ENCODE data around the gene SNX33. TPM values are rescaled to one million over a fixed set of nuclear protein-coding genes. Genes with fewer than 3 reads are reported as not detected.

The SNX33 gene
- total RNA-seq, 1 experiment from 2014 or later = 16.8 TPM

- Histone ChIP-seq H3K4me1 (ENCODE audit: insufficient read depth, low read length) (no peaks in the 10 kb centered on the region), H3F3A (ENCODE audit: low read length, unreplicated experiment) (no peaks in the 10 kb centered on the region), H3K4me3 (ENCODE audit: low read length) (no peak overlapping the region), H3K27ac (ENCODE audit: low read length) (no peak overlapping the region), H3K4me2 (ENCODE audit: low read length) (no peak overlapping the region), H4K20me1 (ENCODE audit: low read length) (no peaks in the 10 kb centered on the region), H3K36me3 (ENCODE audit: low read depth, low read length) (no peaks in the 10 kb centered on the region), H3K9ac (ENCODE audit: low read length) (no peak overlapping the region), H3K79me2 (ENCODE audit: low read length) (no peaks in the 10 kb centered on the region), H3K9me3 (ENCODE audit: low read length) (no peaks in the 10 kb centered on the region), H3K9me2 (replicated peaks; ENCODE audit: low read length) (no peaks in the 10 kb centered on the region), H2AFZ (ENCODE audit: low read length) (no peak overlapping the region), H3K27me3 (ENCODE audit: low read length) (no peaks in the 10 kb centered on the region)
- TF ChIP-seq EZH2phosphoT487 (IDR thresholded peaks at IDR 0.05; ENCODE audit: borderline replicate concordance, low read length) (no peak), EZH2 (IDR thresholded peaks at IDR 0.05; ENCODE audit: low read length, unreplicated experiment) (no peak), CTCF (conservative IDR thresholded peaks at IDR 0.05; ENCODE audit: low read depth, low read length) (no peak)
- no peak for ATAC-seq
- BruUV-seq (replicated peaks) = no TSS peak
- intact Hi-C loops (cut with micrococcal nuclease) = no loop called here
- DNase-seq = no peak
- ChIA-PET CTCF (no interaction called here), POLR2A (ENCODE audit: unreplicated experiment) (no interaction called here)
Measured at GRCh38 chr15:75680007-75680789, 32.5 kb downstream of the SNX33 start.

GRCh38 chr15:75682181-75683135 is 34.7 kb downstream of the SNX33 start:
- H3F3A ChIP-seq (ENCODE audit: low read length, unreplicated experiment) = no peaks in the 10 kb centered on the region
- POLR2A ChIA-PET (ENCODE audit: unreplicated experiment) = no interaction called here
- intact Hi-C loops (cut with micrococcal nuclease) = loop anchor here (1.0 to 2.0 kb wide), 2 partner anchors 44 to 173 kb away; no protein-coding TSS in a partner anchor

More at GRCh38 chr15:75682181-75683135, 34.7 kb downstream of the SNX33 start:
- H3K9me2 ChIP-seq (replicated peaks; ENCODE audit: low read length) = no peaks in the 10 kb centered on the region
- H3K36me3 ChIP-seq (ENCODE audit: low read depth, low read length) = no peaks in the 10 kb centered on the region
- H3K4me1 ChIP-seq (ENCODE audit: insufficient read depth, low read length) = no peaks in the 10 kb centered on the region
- H2AFZ ChIP-seq (ENCODE audit: low read length) = no peak overlapping the region
- no peaks in the 10 kb centered on the region for H3K27me3 ChIP-seq (ENCODE audit: low read length)
- no peaks in the 10 kb centered on the region for H3K9me3 ChIP-seq (ENCODE audit: low read length)
- ATAC-seq (no peak), DNase-seq (no peak)
- no peak overlapping the region for H3K27ac ChIP-seq (ENCODE audit: low read length)
- H4K20me1 ChIP-seq (ENCODE audit: low read length) = no peaks in the 10 kb centered on the region
- H3K79me2 ChIP-seq (ENCODE audit: low read length) = no peaks in the 10 kb centered on the region
- TF ChIP-seq CTCF (conservative IDR thresholded peaks at IDR 0.05; ENCODE audit: low read depth, low read length) = no peak
- TF ChIP-seq EZH2phosphoT487 (IDR thresholded peaks at IDR 0.05; ENCODE audit: borderline replicate concordance, low read length) = no peak
- no peak for TF ChIP-seq EZH2 (IDR thresholded peaks at IDR 0.05; ENCODE audit: low read length, unreplicated experiment)
- CTCF ChIA-PET = interaction anchor here (0.5 to 0.6 kb wide), 3 partner anchors 40 to 44 kb away, joined by 3 to 8 read pairs (median 4); no protein-coding TSS in a partner anchor
- H3K9ac ChIP-seq (ENCODE audit: low read length) = no peak overlapping the region
- no peak overlapping the region for H3K4me3 ChIP-seq (ENCODE audit: low read length)
- no TSS peak for BruUV-seq (replicated peaks)
- no peak overlapping the region for H3K4me2 ChIP-seq (ENCODE audit: low read length)

Data from PC-3 (cell line).